SK-N-SH (cell line): Measurements from ENCODE around the gene PTRH2. TPM values are rescaled to one million over a fixed set of nuclear protein-coding genes. Genes with fewer than 3 reads are reported as not detected.
A peak's percentile ranks its signal among the peaks of the same experiment; 100 is the strongest.

Experiments used
- CTCF ChIA-PET: fragments of 300-600, 350-600 bp; formaldehyde crosslinking; extraction: SDS; loops from one replicate; lab custom pipeline; 2021; lab: Yijun Ruan, JAX
- POLR2A ChIA-PET: fragments of 350-600 bp; sonication (Branson Sonifier 250); formaldehyde crosslinking; extraction: SDS; loops from one replicate; lab custom pipeline; 2020; ENCODE audit warnings: antibody characterized with exemption, inconsistent platforms; lab: Yijun Ruan, JAX
- DNase-seq: peaks from one replicate; pipeline ENCODE4 v3.0.0; 2012
- H2AFZ ChIP-seq: fragments of 200-600 bp; sonication (generic); 2 replicates; pipeline ENCODE4 v1.8.1; 2016; ENCODE audit warnings: antibody characterized with exemption, mild to moderate bottlenecking, low read depth
- H3F3A ChIP-seq: fragments of 200-600 bp; sonication (generic); replicated peaks from 2 replicates; pipeline ENCODE3; 2016; ENCODE audit warnings: antibody characterized with exemption, mild to moderate bottlenecking; ENCODE audit not compliant: insufficient read depth
- H3K27ac ChIP-seq, 2 experiments: fragments of 200-500 bp in 1 of 2; fragments of 200-600 bp in 1 of 2; sonication (Bioruptor generic) in 1 of 2; sonication (generic), shearing (Covaris generic) in 1 of 2; 2 replicates each; pipeline versions ENCODE4 v1.5.1 to v1.6.1; 2014 to 2016; ENCODE audit warnings: low read depth in 2 of 2, inconsistent platforms in 1 of 2, low read length in 1 of 2, mild to moderate bottlenecking in 1 of 2, mixed read lengths in 1 of 2
- H3K27me3 ChIP-seq: fragments of 200-600 bp; sonication (generic), shearing (Covaris generic); 2 replicates; pipeline ENCODE4 v1.6.1; 2016; ENCODE audit warnings: mixed run types; ENCODE audit not compliant: insufficient read depth
- H3K36me3 ChIP-seq, 2 experiments: fragments of 200-500 bp in 1 of 2; fragments of 200-600 bp in 1 of 2; sonication (Bioruptor generic) in 1 of 2; sonication (generic) in 1 of 2; replicated peaks in 1 of 2; 2 replicates each; pipeline versions ENCODE3 to v1.5.1; 2014 to 2016; ENCODE audit warnings: low read length in 1 of 2, mild to moderate bottlenecking in 1 of 2; ENCODE audit not compliant: insufficient read depth in 2 of 2, control insufficient read depth in 1 of 2
- H3K4me1 ChIP-seq, 2 experiments: fragments of 200-500 bp in 1 of 2; fragments of 200-600 bp in 1 of 2; sonication (Bioruptor generic) in 1 of 2; sonication (generic), shearing (Covaris generic) in 1 of 2; 2 replicates each; pipeline versions ENCODE4 v1.5.1 to v1.6.1; 2014 to 2016; ENCODE audit warnings: low read depth in 1 of 2, low read length in 1 of 2, mixed run types in 1 of 2; ENCODE audit not compliant: insufficient read depth in 2 of 2, control insufficient read depth in 1 of 2
- H3K4me2 ChIP-seq: fragments of 200-600 bp; sonication (generic), shearing (Covaris generic); 2 replicates; pipeline ENCODE4 v1.6.1; 2017; ENCODE audit warnings: mixed run types
- H3K4me3 ChIP-seq, 2 experiments: fragments of 200-500 bp in 1 of 2; fragments of 200-600 bp in 1 of 2; sonication (Bioruptor generic) in 1 of 2; sonication (generic), shearing (Covaris generic) in 1 of 2; 2 replicates each; pipeline versions ENCODE4 v1.5.1 to v1.8.1; 2014 to 2016; ENCODE audit warnings: low read depth in 2 of 2, inconsistent platforms in 1 of 2, low read length in 1 of 2, mild to moderate bottlenecking in 1 of 2, mixed read lengths in 1 of 2, moderate library complexity in 1 of 2
- H3K79me2 ChIP-seq: fragments of 200-600 bp; sonication (generic); 2 replicates; pipeline ENCODE4 v1.8.1; 2017; ENCODE audit warnings: mild to moderate bottlenecking; ENCODE audit not compliant: insufficient read depth
- H3K9ac ChIP-seq: fragments of 200-600 bp; sonication (generic); 2 replicates; pipeline ENCODE4 v1.6.1; 2017; ENCODE audit warnings: mixed run types
- H3K9me2 ChIP-seq: fragments of 200-600 bp; sonication (generic); 2 replicates; pipeline ENCODE4 v1.6.1; 2017; ENCODE audit warnings: mixed run types
- H3K9me3 ChIP-seq: fragments of 200-600 bp; sonication (generic); 2 replicates; pipeline ENCODE4 v1.6.1; 2017; ENCODE audit warnings: mixed run types, mild to moderate bottlenecking, moderate library complexity
- H4K20me1 ChIP-seq: fragments of 200-600 bp; sonication (generic); 2 replicates; pipeline ENCODE4 v1.6.1; 2017; ENCODE audit warnings: mild to moderate bottlenecking, mixed run types; ENCODE audit not compliant: insufficient read depth
- EP300 ChIP-seq, 2 experiments: IDR thresholded peaks; 2 replicates each; pipeline versions ENCODE4 v1.4.0 to v1.6.1; 2012; ENCODE audit warnings: borderline replicate concordance in 1 of 2, low read depth in 1 of 2, low read length in 1 of 2
- FOSL2 ChIP-seq: IDR thresholded peaks from 2 replicates; pipeline ENCODE4 v1.4.0; 2012; ENCODE audit warnings: low read depth, mild to moderate bottlenecking, moderate library complexity, borderline replicate concordance
- GATA2 ChIP-seq: sonication (generic); formaldehyde crosslinking; IDR thresholded peaks from 2 replicates; pipeline ENCODE4 v1.5.0; 2020; ENCODE audit warnings: mild to moderate bottlenecking, missing genetic modification reagents
- IRF3 ChIP-seq: fragments of 150-350 bp; IDR thresholded peaks from 2 replicates; pipeline ENCODE4 v1.6.1; 2016; ENCODE audit warnings: mild to moderate bottlenecking, low read depth, low read length
- MAX ChIP-seq: IDR thresholded peaks from 2 replicates; pipeline ENCODE4 v1.4.0; 2012; ENCODE audit warnings: low read depth
- RXRA ChIP-seq: IDR thresholded peaks from 2 replicates; pipeline ENCODE4 v1.4.0; 2012; ENCODE audit warnings: low read depth, mild to moderate bottlenecking, borderline replicate concordance
- YY1 ChIP-seq: IDR thresholded peaks from 2 replicates; pipeline ENCODE4 v1.4.0; 2012; ENCODE audit warnings: low read depth, mild to moderate bottlenecking
- WGBS: methylation state at CpG from one replicate; pipeline ENCODE4 v1.1.6; 2017; ENCODE audit warnings: low lambda C conversion rate; 5-methylcytosine and 5-hydroxymethylcytosine counted together
- polyA plus RNA-seq, 3 experiments: library from polyadenylated mRNA; depleted of rRNA; stranded (reverse); fragments of >200 nt; gene quantifications; 2 replicates each; pipeline ENCODE4 v1.2.3, GENCODE V29; 2012
- TF ChIP-seq, protein P1 (sequence below): IDR thresholded peaks from 2 replicates; pipeline ENCODE4 v1.4.0; 2012; ENCODE audit warnings: low read depth, borderline replicate concordance
- TF ChIP-seq, protein P2 (sequence below): fragments of 150-350 bp; IDR thresholded peaks from 2 replicates; pipeline ENCODE4 v1.6.1; 2017; ENCODE audit warnings: antibody characterized with exemption, low read length, low read depth, borderline replicate concordance
- TF ChIP-seq, protein P3 (sequence below): IDR thresholded peaks from 2 replicates; pipeline ENCODE4; 2012

The PTRH2 gene
- polyA plus RNA-seq, 1 of the 3 experiments (the other 2 are of a cell fraction) = 101 TPM

DNA sequence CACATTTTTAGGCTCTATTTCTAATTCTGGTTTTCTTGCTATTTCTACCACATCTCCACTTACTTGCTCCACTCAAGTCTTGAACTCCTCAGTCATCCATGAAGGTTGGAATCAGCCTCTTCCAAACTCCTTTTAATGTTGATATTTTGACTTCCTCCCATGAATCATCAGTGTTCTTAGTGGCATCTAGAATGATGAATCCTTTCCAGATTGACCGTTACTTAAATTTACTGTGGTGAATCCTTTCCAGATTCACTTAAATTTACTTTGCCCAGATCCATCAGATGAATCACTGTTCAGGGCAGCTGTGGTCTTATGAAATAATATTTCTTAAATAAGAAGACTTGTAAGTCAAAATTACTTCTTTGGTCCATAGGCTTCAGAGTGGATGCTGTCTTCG is 55.1 kb downstream of the PTRH2 start:
- H3K4me2 ChIP-seq = no peak overlapping the region
- H3K79me2 ChIP-seq = peaks cover 98% of the 10 kb centered on the region
- WGBS = 73% methylated on average over 2 of the region's 2 CpGs
- peaks cover 37% of the 10 kb centered on the region for H4K20me1 ChIP-seq
- POLR2A ChIA-PET = no interaction called here
- H3K4me3 ChIP-seq = no peak overlapping the region
- no peak overlapping the region for H3K27ac ChIP-seq
- no peaks in the 10 kb centered on the region for H3K27me3 ChIP-seq
- no peak for DNase-seq
- TF ChIP-seq, protein P1, sequence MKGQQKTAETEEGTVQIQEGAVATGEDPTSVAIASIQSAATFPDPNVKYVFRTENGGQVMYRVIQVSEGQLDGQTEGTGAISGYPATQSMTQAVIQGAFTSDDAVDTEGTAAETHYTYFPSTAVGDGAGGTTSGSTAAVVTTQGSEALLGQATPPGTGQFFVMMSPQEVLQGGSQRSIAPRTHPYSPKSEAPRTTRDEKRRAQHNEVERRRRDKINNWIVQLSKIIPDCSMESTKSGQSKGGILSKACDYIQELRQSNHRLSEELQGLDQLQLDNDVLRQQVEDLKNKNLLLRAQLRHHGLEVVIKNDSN = no peak
- 0 out of 2 replicates have a peak, but pooled peaks have one; percentile 13 for TF ChIP-seq FOSL2
- TF ChIP-seq, protein P2, sequence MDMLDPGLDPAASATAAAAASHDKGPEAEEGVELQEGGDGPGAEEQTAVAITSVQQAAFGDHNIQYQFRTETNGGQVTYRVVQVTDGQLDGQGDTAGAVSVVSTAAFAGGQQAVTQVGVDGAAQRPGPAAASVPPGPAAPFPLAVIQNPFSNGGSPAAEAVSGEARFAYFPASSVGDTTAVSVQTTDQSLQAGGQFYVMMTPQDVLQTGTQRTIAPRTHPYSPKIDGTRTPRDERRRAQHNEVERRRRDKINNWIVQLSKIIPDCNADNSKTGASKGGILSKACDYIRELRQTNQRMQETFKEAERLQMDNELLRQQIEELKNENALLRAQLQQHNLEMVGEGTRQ = no peak
- peaks cover 22% of the 10 kb centered on the region for H3K9me3 ChIP-seq
- no peaks in the 10 kb centered on the region for H3K4me1 ChIP-seq
- peaks cover 41% of the 10 kb centered on the region for H3F3A ChIP-seq
- H3K9ac ChIP-seq = no peak overlapping the region
- no peaks in the 10 kb centered on the region for H3K9me2 ChIP-seq
- H2AFZ ChIP-seq = no peak overlapping the region
- CTCF ChIA-PET = interaction anchor here (1.8 kb wide), 1 partner anchor 13 kb away, joined by 4 read pairs; no protein-coding TSS in a partner anchor
- peaks cover 85 to 98% of the 10 kb centered on the region in 2 experiments for H3K36me3 ChIP-seq

- peaks cover 85 to 98% of the 10 kb centered on the region in 2 experiments for H3K36me3 ChIP-seq
- DNase-seq = no peak
- no peak overlapping the region for H3K4me3 ChIP-seq
- no peak overlapping the region for H3K9ac ChIP-seq
- H3F3A ChIP-seq = peaks cover 36% of the 10 kb centered on the region
- H3K4me2 ChIP-seq = no peak overlapping the region
- peaks cover 22% of the 10 kb centered on the region for H3K9me3 ChIP-seq
- peaks cover 45% of the 10 kb centered on the region for H4K20me1 ChIP-seq
- no peaks in the 10 kb centered on the region for H3K9me2 ChIP-seq
- H3K27me3 ChIP-seq = no peaks in the 10 kb centered on the region
- H3K4me1 ChIP-seq = no peaks in the 10 kb centered on the region
- no peak overlapping the region for H3K27ac ChIP-seq
- no peak for TF ChIP-seq GATA2
- TF ChIP-seq, protein P3, sequence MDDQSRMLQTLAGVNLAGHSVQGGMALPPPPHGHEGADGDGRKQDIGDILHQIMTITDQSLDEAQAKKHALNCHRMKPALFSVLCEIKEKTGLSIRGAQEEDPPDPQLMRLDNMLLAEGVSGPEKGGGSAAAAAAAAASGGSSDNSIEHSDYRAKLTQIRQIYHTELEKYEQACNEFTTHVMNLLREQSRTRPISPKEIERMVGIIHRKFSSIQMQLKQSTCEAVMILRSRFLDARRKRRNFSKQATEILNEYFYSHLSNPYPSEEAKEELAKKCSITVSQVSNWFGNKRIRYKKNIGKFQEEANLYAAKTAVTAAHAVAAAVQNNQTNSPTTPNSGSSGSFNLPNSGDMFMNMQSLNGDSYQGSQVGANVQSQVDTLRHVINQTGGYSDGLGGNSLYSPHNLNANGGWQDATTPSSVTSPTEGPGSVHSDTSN = no peak
- no peak for TF ChIP-seq EP300 (IDR thresholded peaks at IDR 0.05; ENCODE audit: borderline replicate concordance in 1 of 2, low read depth in 1 of 2, low read length in 1 of 2)
- TF ChIP-seq, protein P2 = no peak
- TF ChIP-seq MAX = no peak
- TF ChIP-seq, protein P1 = no peak
- TF ChIP-seq IRF3 = no peak
- TF ChIP-seq YY1 = no peak
- no peak for TF ChIP-seq RXRA
- CTCF ChIA-PET = interaction anchor here (1.1 to 1.8 kb wide), 4 partner anchors 9 to 30 kb away, joined by 3 to 4 read pairs (median 3); no protein-coding TSS in a partner anchor
- no peak overlapping the region for H2AFZ ChIP-seq
- POLR2A ChIA-PET = no interaction called here
- peaks cover 99% of the 10 kb centered on the region for H3K79me2 ChIP-seq
Observed at GRCh38 chr17:59651346-59651745, 55.9 kb downstream of the PTRH2 start.
